ENCODE data around the gene CCDC15. TPM values are rescaled to one million over a fixed set of nuclear protein-coding genes. Genes with fewer than 3 reads are reported as not detected.
A peak's percentile ranks its signal among the peaks of the same experiment; 100 is the strongest.

The CCDC15 gene
- total and polyA plus RNA-seq, 8 donors = 0.31 to 15.6 (median 0.92) TPM

- Histone ChIP-seq H3K9me3 (no peaks in the 10 kb centered on the region), H3K27ac (no peak overlapping the region), H3K36me3 (no peaks in the 10 kb centered on the region), H3K27me3 (no peaks in the 10 kb centered on the region), H3K4me1 (no peaks in the 10 kb centered on the region), H3K4me3 (no peak overlapping the region)
- no peak for DNase-seq
- WGBS, 5 donors = 57 to 65% (median 61%) methylated on average over 5 of the region's 5 CpGs
- TF ChIP-seq POLR2AphosphoS5 (IDR thresholded peaks at IDR 0.05) (no peak), POLR2A (IDR thresholded peaks at IDR 0.05) (no peak), CTCF (IDR thresholded peaks at IDR 0.05) (no peak), EP300 (IDR thresholded peaks at IDR 0.05) (no peak)
- intact Hi-C loops (cut with DNase I; ENCODE audit: low total_unique reads) = no loop called here
Observed at GRCh38 chr11:125056931-125057692, 103.1 kb downstream of the CCDC15 start.

DNA sequence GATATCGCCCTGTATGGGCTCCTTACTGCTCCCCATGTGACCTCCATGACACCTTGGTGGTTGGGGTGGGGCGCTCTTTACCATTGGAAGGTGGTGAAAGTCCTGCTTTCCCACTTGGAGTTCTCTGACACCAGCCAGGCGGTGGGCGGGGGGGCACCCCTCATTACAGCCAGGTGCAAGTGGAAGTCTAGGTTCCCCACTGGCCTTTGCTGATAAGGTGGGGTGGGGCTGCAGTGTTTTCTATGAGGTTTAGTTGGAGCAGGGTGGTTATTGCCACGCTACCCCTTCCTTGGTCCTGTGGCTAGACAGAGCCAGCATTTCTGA, 103.7 kb downstream of the CCDC15 start:
- Histone ChIP-seq H3K9me3 (no peaks in the 10 kb centered on the region), H3K36me3 (no peaks in the 10 kb centered on the region), H3K4me3 (no peak overlapping the region), H3K4me1 (peaks cover 0 to 5% (median 1%) of the 10 kb centered on the region in 4 donors), H3K27me3 (peaks cover 0 to 3% (median 0%) of the 10 kb centered on the region in 3 donors), H3K27ac (no peak overlapping the region)
- intact Hi-C loops (cut with DNase I; ENCODE audit: low total_unique reads) = no loop called here
- DNase-seq = no peak
- TF ChIP-seq CTCF (IDR thresholded peaks at IDR 0.05) = no peak
- no peak for TF ChIP-seq EP300 (IDR thresholded peaks at IDR 0.05)
- WGBS, 5 donors = 82 to 93% (median 91%) methylated on average over 5 of the region's 5 CpGs

DNA sequence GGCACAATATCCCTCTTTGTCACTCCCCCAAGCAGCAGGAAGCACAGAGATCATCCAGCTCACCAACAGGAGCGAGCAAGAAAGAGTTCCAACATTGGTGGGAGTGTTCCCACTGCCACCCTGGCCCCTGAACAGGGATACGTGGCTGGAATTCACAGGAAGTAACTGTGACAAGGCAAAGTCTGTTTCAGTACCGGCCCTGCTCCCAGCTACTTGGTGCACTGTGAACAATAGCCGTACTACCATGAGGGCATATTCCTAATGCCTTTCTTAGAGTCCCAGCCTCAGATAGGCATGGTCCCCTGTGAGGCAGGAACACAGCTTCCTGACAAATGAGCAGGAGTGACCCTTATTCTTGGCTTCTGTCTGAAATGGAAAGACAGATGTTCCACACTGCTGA, 107.3 kb downstream of the CCDC15 start:
- H3K4me3 ChIP-seq = no peak overlapping the region
- H3K4me1 ChIP-seq = peaks cover 0 to 17% (median 14%) of the 10 kb centered on the region in 4 donors
- no peaks in the 10 kb centered on the region for H3K9me3 ChIP-seq
- no peaks in the 10 kb centered on the region for H3K36me3 ChIP-seq
- no peak overlapping the region for H3K27ac ChIP-seq
- intact Hi-C loops (cut with DNase I; ENCODE audit: low total_unique reads) = no loop called here
- no peak for DNase-seq
- 67 to 75% (median 73%) methylated on average over 4 of the region's 4 CpGs for WGBS, 5 donors
- peaks cover 0 to 14% (median 0%) of the 10 kb centered on the region in 3 donors for H3K27me3 ChIP-seq
- no peak for TF ChIP-seq POLR2AphosphoS5 (IDR thresholded peaks at IDR 0.05)
- no peak for TF ChIP-seq EP300 (IDR thresholded peaks at IDR 0.05)
- no peak for TF ChIP-seq POLR2A (IDR thresholded peaks at IDR 0.05)
- no peak for TF ChIP-seq CTCF (IDR thresholded peaks at IDR 0.05)

DNA sequence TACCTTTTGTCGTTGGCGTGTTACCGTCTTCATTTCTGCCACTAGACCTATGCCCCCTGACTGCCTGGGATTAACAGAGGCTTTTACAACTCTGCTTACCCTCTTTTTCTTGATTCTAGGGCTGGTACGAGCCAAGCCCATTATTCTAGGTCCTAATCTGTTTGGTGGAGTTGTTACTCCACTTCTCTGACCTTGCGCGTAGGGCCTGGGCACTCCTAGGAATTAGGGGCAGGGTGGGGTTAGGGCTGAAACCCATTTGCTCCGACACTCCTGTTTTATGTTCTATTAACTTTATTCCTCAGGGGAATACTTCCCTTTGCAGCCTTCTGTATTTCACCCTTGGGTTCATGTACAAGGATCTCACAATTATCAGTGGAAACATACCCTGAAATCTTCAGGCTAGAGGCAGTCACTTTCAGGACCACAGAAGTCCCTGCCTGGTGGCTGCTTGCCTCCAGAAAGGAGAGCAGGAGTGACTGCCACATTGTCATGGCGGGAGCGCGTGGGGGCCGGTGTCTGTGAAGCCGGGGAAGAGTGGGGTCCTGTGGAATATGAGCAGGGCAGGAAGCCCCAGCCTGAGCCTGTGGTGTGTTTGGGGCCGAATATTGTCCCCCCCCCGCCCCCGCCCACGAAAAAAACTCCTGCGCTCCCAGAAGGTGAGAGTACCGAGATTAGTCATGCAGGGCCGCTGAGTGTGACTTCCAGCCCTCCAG, 108.4 kb downstream of the CCDC15 start:
- WGBS, 5 donors = 42 to 47% (median 45%) methylated on average over 19 of the region's 19 CpGs
- intact Hi-C loops (cut with DNase I; ENCODE audit: low total_unique reads) = no loop called here
- peak in 1 of 2 donors; percentile 25 for DNase-seq
- H3K9me3 ChIP-seq = no peaks in the 10 kb centered on the region
- peaks cover 0 to 17% (median 14%) of the 10 kb centered on the region in 4 donors for H3K4me1 ChIP-seq
- peaks cover 0 to 14% (median 3%) of the 10 kb centered on the region in 3 donors for H3K27me3 ChIP-seq
- H3K36me3 ChIP-seq = no peaks in the 10 kb centered on the region
- H3K4me3 ChIP-seq = peak overlapping the region; percentile 58 to 66 (median 60)
- peak overlapping the region; percentile 53 to 83 (median 75) for H3K27ac ChIP-seq
- TF ChIP-seq CTCF (IDR thresholded peaks at IDR 0.05) (no peak), EP300 (IDR thresholded peaks at IDR 0.05) (no peak), POLR2AphosphoS5 (IDR thresholded peaks at IDR 0.05) (no peak), POLR2A (IDR thresholded peaks at IDR 0.05) (no peak)

All from stomach (tissue), 9 donors.